HG03045 (cell line): ENCODE results near the gene MAN2A2.
"Not testable (repeated sequence)": the region's sequence is repeated elsewhere in the genome, so short reads cannot be mapped to it uniquely, and the experiment has no call there.

Experiments used
- ATAC-seq: cut with Tn5 transposase; IDR thresholded peaks from one replicate; pipeline ENCODE4 v1.9.1; 2021; ENCODE audit warnings: mild to moderate bottlenecking, moderate library complexity; ENCODE audit not compliant: unreplicated experiment

Gene MAN2A2

DNA sequence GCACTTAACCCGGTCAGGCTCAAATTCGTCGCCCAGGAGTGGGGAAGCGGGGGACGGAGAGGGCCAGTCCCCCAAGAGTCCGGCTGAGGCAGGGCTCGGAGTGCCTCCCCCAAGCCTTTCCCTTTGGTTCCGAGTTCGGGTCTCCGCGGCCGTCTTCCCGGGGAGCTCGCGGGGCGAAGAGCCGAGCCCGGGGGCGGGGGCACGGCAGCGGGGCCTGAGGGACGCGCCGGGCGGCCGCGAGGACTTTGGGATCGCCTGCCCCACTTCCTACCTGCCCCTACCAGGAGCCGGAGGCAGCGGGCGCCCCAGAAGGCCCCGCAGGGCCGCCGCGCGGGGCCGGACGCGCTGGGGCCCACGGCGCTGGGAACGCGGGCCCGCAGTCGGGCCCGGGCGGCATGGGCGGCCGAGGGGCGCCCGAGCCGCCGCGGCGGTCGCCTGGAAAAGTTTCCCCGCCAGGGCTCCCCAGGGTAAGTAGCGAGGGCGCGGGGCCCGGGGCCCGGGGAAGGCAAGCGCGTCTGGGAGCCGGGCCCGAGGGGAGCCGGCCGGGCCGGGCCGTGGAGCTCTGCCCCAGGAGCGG, 31.9 kb upstream of the MAN2A2 start:
- peak; percentile 25 for ATAC-seq

DNA sequence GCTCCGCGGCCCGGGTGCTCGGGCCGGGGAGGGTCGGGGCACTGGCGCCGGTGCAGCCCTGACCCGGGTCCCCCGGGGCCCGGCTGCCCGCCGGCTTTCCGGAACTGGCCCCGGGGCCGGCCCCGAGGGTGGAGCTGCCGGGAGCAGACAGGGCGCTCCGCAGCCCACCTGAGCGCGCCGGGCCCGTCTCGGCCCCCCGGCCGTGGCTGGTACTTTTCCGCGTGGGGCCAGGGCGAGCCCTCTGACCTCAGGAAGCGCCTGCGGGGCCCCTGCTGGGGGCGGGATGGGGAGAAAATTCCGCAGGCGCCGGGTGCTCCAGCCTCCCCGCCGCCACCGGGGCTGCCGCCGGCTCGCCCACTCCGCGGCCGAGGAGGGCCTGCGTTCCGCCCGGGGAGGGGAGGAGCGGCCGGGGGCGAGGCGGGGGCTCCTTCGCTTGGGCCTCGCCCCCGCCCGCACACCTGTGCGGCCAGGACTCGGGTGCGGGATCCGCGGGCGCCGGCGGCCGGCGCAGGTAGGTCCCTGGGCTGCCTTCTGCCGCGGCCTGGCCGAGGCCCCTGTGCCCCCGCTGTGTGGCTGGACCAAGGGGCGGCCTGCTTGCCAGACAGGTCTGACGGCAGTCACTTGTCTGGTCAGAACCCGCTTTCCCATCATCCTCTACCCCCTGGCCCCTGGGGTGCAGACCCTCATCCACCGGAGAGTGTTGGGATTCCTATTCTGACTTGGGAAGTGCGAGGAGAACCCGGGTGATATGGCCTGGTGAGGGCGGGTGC, 31.2 kb upstream of the MAN2A2 start:
- peak; percentile 33 for ATAC-seq

GRCh38 chr15:90872486-90873184, 30.5 kb upstream of the MAN2A2 start:
- ATAC-seq: no peak

DNA sequence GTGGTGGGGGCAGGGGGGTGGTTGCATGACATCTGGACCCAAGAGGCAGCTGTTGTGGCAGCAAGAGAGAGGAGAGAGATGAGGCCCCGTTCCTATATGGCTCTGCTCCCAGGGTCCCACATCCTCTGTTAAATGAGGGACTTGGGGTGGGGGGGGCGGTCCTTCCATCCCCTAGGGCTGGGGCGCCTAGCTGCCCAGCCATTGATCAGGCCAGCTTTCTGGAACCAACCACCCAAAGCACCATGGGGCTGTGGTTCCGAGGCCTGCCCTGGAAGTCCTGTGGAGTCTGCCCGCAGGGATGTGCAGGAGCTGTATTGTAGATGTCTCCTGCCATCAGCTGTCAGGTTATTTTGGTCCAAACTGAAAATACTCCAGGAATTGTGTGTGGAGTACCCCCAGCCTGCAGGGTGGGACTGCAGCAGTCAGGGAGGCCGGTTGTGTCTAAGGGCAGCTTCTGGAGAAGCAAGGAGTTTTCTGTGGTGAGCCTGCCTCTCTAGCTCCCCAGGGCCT, 29.6 kb upstream of the MAN2A2 start:
- ATAC-seq: no peak

DNA sequence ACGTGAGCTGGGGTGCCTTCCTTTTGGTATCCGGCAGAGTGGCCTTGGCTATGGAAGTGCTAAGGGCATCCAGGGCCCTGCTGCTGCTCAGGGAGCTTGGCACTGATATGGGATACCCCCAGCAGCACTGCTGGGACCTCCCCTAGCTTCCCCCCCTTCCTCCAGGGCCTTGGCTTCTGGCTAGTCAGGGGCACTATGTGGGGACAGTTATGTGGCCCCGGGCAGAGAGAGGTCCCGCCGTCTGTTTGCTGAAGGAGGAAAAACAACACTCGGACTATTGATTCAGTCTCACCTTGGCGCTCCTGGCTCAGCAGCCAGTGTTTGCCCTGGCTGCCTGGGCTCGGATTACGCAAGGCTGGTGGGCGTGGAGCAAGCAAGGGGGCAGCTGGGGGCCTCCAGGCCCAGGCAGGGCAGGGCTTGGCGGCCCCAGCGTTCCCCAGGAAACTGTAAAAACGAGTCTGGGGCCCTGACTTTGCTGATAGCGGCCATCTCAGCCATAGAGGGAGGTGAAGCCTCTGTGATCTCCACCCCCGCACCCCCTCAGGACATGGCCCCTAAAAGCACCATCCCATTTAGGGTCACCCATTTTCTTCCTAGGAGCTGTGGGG, 29.0 kb upstream of the MAN2A2 start:
- ATAC-seq: no peak

- not testable (repeated sequence) for ATAC-seq
Observed at GRCh38 chr15:90874986-90875385, 28.1 kb upstream of the MAN2A2 start.

DNA sequence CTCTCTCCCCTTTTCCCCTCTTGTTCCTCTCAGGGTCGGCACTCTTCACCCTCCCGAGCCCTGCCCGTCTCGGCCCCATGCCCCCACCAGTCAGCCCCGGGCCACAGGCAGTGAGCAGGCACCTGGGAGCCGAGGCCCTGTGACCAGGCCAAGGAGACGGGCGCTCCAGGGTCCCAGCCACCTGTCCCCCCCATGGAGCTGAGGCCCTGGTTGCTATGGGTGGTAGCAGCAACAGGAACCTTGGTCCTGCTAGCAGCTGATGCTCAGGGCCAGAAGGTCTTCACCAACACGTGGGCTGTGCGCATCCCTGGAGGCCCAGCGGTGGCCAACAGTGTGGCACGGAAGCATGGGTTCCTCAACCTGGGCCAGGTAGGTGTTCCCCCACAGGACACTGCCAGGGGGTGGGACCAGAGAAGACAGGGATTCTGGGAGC, 27.5 kb upstream of the MAN2A2 start:
- no peak for ATAC-seq

DNA sequence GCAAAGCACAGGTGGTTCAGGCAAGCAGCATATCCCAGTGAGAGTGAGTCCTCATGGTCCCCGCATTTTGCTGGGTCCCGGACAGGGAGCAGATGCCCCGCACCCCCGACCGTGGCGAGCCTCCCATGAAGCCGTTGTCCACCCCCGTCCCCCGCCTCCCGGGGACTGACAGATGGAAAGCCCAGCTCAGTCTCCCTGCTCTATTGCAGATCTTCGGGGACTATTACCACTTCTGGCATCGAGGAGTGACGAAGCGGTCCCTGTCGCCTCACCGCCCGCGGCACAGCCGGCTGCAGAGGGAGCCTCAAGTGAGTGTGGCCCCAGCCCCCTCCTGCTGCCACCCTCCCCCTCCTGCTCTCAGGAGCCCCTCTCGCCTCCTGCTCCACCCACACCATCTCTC, 27.1 kb upstream of the MAN2A2 start:
- no peak for ATAC-seq

- ATAC-seq: no peak
Observed at GRCh38 chr15:90876512-90877170, 26.5 kb upstream of the MAN2A2 start.

DNA sequence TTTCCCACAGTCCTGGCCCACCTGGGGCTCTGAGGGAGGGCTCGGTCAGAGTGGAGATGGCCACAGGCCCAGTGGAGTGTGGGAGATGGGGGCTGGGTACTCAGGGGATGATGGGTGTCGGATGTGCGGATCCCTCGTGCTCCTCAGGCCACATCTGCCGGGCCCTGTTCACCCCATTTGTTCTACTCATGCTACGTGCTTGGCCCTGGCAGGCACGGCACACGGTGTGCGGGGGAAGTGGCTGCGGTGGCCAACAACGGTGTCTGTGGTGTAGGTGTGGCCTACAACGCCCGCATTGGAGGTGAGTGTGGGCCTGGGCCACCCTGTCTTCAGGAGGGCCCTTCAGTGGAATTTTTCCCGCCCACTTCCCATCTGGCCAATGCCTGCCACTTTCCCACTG, 25.8 kb upstream of the MAN2A2 start:
- no peak for ATAC-seq

DNA sequence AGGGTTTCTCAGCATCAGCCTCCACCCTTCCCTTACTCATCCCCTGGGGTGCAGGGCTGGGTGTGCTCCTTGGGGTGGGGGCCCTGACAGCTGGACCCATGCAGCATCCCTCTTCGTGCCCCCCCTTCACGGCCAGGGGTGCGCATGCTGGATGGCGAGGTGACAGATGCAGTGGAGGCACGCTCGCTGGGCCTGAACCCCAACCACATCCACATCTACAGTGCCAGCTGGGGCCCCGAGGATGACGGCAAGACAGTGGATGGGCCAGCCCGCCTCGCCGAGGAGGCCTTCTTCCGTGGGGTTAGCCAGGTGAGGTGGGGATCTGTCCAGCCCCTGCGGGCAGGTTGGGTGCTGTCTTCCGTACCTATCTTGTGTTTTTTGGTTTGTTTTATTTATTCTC, 25.1 kb upstream of the MAN2A2 start:
- no peak for ATAC-seq

DNA sequence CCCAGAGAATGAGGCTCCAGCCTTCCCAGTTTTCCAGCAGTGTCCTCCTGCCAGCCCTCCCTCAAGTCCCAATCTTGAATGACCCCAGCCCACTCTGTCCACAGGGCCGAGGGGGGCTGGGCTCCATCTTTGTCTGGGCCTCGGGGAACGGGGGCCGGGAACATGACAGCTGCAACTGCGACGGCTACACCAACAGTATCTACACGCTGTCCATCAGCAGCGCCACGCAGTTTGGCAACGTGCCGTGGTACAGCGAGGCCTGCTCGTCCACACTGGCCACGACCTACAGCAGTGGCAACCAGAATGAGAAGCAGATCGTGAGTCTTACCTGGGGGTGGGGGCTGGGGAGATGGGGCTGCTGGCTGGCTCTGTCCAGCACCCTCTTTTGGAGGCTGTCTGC, 24.4 kb upstream of the MAN2A2 start:
- no peak for ATAC-seq

DNA sequence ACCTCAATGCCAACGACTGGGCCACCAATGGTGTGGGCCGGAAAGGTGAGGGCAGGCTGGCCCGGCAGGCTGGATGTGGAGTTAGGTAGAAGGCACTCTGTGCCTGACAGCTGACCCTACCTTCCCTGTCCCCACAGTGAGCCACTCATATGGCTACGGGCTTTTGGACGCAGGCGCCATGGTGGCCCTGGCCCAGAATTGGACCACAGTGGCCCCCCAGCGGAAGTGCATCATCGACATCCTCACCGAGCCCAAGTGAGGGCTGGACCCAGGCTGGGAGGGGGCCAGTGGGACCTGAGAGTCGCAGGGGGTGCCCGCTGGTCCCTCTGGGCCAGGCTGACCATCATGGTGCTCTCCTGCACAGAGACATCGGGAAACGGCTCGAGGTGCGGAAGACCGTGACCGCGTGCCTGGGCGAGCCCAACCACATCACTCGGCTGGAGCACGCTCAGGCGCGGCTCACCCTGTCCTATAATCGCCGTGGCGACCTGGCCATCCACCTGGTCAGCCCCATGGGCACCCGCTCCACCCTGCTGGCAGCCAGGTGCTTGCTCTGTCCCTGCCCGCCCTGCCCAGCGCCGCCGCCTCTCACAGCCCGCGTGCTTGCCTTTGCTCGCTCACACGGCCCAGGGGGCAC, 23.3 kb upstream of the MAN2A2 start:
- ATAC-seq: no peak

GRCh38 chr15:90880381-90881145, 22.5 kb upstream of the MAN2A2 start:
- no peak for ATAC-seq

- no peak for ATAC-seq
Observed at GRCh38 chr15:90881181-90881977, 21.7 kb upstream of the MAN2A2 start.

- ATAC-seq: no peak
Observed at GRCh38 chr15:90881978-90882721, 21.0 kb upstream of the MAN2A2 start.

DNA sequence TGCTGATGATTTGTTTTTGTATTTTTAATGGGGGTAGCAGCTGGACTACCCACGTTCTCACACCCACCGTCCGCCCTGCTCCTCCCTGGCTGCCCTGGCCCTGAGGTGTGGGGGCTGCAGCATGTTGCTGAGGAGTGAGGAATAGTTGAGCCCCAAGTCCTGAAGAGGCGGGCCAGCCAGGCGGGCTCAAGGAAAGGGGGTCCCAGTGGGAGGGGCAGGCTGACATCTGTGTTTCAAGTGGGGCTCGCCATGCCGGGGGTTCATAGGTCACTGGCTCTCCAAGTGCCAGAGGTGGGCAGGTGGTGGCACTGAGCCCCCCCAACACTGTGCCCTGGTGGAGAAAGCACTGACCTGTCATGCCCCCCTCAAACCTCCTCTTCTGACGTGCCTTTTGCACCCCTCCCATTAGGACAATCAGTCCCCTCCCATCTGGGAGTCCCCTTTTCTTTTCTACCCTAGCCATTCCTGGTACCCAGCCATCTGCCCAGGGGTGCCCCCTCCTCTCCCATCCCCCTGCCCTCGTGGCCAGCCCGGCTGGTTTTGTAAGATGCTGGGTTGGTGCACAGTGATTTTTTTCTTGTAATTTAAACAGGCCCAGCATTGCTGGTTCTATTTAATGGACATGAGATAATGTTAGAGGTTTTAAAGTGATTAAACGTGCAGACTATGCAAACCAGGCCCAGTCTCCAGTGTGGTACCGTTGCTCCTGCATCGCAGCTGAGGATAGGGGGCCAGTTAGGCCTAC, 20.1 kb upstream of the MAN2A2 start:
- no peak for ATAC-seq
